HG03457 (cell line): ENCODE measurements around the gene CNOT4.

Experiments used
- ATAC-seq: cut with Tn5 transposase; IDR thresholded peaks from one replicate; pipeline ENCODE4 v1.9.1; 2021; ENCODE audit warnings: moderate number of reproducible peaks; ENCODE audit not compliant: unreplicated experiment

Gene CNOT4

DNA sequence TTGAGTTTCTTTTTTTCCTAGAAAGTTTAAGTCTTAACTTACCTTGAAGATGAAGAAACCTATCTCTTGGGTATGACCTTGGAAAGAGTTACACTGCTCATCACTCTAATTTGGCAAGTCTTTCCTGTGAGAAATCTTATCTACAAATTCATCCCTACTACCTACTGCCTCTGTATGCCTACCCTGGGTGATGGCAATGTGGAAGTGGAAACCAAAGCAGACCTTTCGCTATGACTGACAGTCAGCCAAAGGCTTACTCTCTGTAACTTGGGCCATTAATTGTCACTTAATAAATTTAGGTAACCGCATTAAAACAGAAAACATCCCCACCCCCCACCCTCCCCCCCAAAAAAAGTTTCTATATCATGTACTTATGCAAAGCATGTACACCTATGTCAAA, 103.9 kb downstream of the CNOT4 start:
- ATAC-seq, result no peak

GRCh38 chr7:135403302-135403701, 106.6 kb downstream of the CNOT4 start:
- no peak for ATAC-seq

DNA sequence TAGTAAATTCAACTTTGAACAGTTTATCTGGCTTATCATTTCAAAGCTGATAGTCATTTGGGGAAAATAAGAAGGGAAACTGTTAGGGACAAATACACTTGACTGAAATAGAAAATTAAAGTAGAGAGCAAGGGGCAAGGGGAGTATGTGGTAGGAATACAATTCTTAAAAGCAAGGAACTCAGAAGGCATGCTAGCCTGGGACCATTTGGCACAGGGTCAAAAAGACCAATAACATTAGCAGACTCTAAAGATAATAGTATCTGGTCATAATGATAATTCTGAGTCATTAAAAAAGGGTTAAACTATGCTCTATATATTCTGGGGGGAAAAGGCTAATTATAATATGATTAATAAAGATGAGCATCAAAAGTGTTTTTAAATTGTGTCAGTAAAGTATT, 112.2 kb downstream of the CNOT4 start:
- ATAC-seq, result no peak

GRCh38 chr7:135392701-135393100, 117.2 kb downstream of the CNOT4 start:
- ATAC-seq, result no peak

GRCh38 chr7:135391514-135391913, 118.4 kb downstream of the CNOT4 start:
- no peak for ATAC-seq

- no peak for ATAC-seq
Observed at GRCh38 chr7:135390829-135391228, 119.1 kb downstream of the CNOT4 start.

- ATAC-seq, result no peak
Observed at GRCh38 chr7:135389971-135390370, 119.9 kb downstream of the CNOT4 start.

- ATAC-seq, result no peak
Observed at GRCh38 chr7:135388616-135389015, 121.3 kb downstream of the CNOT4 start.

GRCh38 chr7:135386776-135387175, 123.1 kb downstream of the CNOT4 start:
- ATAC-seq, result no peak

DNA sequence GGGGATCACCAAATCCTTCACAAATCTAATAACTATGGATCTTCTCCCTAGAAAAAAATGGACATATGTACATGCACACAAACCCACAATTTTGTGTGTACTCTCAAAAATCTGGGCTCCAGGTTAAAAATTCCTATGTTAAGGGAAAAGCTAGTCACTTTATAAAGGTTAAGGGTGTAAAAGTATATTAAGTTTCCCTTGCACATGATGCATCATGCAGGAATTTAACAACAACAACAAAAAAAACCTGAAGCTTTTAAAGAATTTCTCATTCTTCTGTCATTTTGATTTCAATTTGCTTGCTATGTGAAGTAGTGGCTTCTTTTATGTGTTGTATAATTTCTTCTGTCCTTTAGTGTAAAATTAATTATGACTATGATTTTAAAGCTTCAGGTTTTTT, 123.7 kb downstream of the CNOT4 start:
- no peak for ATAC-seq

DNA sequence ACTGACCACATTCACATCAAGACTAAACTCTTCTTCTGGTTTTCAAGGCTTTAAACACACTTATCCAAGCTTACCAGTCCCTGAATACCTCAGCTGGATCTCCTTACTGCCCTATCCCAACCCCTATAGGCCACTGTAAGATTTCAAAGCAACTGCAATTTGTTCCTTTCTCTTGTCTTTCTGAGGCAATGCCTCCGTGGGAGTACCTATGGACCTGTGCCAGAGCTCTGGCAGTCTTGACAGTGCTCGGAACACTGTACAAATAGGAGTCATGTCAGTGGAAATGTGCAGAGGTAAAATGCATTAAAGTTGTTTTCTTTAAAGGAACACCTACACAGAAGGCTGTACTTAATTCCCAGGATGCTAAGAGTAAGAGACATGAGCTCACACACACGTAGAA, 124.7 kb downstream of the CNOT4 start:
- no peak for ATAC-seq

GRCh38 chr7:135383525-135384175, 126.3 kb downstream of the CNOT4 start:
- ATAC-seq, result no peak

GRCh38 chr7:135382173-135382572, 127.7 kb downstream of the CNOT4 start:
- ATAC-seq, result no peak

- ATAC-seq, result no peak
Observed at GRCh38 chr7:135381369-135381768, 128.5 kb downstream of the CNOT4 start.

DNA sequence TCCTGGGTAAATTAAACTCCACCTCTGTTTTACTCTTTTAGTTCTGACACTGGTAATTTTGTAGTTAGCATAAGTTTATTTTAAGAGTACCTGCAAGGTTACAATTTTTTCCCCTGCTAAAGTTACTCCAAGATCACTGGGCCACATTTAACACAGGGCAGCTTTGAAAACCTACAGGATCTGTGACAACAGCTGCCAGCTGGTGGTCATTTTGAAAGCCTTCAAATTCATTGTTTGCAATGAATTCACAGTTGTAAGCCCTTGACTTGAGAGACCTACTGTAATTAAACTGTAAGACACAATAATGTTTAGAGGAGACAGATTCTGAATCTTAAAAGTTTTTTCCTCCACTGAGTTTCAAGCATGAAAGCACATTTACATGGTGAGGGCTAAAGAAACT, 129.6 kb downstream of the CNOT4 start:
- ATAC-seq, result no peak

GRCh38 chr7:135377171-135377570, 132.7 kb downstream of the CNOT4 start:
- ATAC-seq, result no peak

GRCh38 chr7:135375908-135376699, 133.8 kb downstream of the CNOT4 start:
- ATAC-seq, result no peak

DNA sequence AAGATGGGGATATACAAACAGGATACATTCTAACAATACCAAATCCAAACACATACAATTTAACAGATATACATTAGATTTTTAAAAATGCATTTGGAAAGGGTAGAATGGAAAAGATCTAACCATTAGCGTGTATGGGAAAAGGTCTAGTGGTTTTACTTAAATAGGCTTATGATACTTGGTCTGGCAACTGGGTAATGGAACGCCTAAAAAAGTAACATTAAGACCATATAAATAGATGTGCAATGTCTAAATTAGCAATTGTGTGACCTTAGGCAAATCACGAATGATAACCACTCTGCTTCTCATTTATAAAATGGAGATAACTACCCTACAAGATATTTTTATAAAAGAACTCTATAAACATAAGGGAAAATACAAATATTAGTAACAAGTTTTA, 135.2 kb downstream of the CNOT4 start:
- no peak for ATAC-seq

- no peak for ATAC-seq
Observed at GRCh38 chr7:135372222-135372621, 137.7 kb downstream of the CNOT4 start.

- no peak for ATAC-seq
Observed at GRCh38 chr7:135370656-135371055, 139.2 kb downstream of the CNOT4 start.

- ATAC-seq, result no peak
Observed at GRCh38 chr7:135369405-135369804, 140.5 kb downstream of the CNOT4 start.

DNA sequence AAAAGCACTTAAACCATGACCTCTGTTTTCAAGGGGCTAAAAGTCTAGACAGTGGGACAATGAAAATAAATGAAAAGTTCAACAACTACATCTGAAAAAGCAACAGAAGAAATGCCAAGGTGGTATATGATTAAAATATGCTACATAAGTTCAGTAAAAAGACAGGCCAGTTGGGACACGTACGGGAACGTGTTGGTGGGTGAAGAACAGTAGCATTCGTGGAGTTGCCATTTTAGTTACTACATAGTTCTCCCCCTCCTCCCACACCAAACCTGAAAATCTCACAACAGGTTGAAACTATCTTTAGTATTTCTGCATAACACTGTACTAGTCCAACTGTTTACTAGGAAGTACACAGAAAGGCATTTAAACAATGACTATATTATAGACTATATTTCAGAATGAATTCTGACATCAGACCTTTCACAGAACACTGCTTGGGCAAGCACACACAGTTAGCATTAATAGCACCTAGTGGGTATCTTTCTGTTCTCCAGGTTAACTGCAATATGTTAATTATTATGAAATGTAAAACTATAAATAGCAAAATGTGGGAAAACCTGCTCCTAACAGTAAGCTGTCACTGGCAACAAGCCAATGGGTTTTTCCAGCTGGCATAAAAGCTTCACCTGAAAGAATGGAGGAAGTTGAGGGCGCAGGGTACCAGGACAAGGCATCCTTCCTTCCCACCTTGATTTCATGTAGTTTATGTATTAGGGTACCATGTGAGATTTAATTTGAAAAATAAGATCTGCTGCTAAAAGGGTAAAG, 141.3 kb downstream of the CNOT4 start:
- ATAC-seq, result no peak
